ENCODE measurements around the gene PNPLA2.

Gene PNPLA2

GRCh38 chr11:786235-787083 lies 32.3 kb upstream of the PNPLA2 start:
- no peak for DNase-seq

DNA sequence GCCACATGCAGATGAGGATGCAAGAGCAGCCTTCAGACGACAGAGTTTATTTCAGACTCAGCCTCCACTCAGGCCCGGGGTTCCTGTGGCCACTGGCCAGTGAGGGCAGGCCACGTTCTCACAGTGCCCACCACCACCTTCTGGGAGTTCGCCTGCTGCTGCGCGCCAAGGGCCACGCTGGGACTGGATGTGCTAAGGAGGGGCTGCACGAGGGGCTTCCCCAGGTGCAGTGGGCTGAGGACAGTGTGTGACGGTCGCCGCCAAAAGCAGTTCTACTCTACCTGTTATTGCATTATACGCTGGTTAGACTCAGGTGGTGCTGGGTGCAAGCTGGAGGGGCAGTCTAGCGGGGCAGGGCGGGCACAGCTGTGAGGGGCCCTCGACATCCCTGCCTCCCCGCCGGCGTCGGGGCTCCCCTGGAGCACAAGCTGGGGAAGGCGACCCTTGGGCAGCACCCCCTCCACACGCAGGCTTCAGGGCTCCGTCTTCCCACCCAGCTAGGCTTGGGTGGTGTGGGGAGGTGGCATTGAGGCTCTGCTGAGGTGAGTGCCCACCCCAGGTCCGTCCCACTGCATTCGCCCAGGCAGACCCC lies 31.5 kb upstream of the PNPLA2 start:
- DNase-seq = no peak

DNA sequence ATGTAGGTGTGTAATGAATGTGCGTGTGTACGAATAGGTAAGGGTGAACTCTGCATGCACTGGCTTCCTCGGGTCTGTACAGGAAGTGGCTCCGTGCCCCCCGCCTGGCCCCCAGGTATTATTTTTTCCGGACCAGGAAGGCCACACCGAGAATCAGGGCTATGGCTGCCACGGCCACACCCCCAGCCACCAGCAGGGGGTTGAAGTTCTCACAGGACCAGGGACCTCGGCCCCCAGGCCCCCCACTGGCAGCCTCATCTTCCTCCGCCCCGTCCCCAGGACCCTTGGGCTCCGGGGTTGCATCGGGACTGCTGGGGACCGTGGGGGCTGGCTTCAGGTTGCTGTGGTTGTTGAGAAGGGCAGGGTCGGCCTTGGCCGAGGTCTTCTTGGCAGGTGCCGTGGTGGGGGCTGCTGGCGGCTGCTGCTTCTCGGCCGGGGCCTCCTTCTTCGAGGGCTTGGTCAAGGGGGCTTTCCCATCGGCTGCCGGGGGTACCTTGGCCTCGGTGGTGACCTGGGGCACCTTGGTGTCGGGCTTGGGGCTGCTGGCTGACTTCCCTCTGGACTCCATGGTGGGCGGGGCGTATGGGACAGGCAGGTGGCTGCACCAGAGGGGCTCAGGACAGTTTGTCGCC lies 30.6 kb upstream of the PNPLA2 start:
- DNase-seq = no peak

DNA sequence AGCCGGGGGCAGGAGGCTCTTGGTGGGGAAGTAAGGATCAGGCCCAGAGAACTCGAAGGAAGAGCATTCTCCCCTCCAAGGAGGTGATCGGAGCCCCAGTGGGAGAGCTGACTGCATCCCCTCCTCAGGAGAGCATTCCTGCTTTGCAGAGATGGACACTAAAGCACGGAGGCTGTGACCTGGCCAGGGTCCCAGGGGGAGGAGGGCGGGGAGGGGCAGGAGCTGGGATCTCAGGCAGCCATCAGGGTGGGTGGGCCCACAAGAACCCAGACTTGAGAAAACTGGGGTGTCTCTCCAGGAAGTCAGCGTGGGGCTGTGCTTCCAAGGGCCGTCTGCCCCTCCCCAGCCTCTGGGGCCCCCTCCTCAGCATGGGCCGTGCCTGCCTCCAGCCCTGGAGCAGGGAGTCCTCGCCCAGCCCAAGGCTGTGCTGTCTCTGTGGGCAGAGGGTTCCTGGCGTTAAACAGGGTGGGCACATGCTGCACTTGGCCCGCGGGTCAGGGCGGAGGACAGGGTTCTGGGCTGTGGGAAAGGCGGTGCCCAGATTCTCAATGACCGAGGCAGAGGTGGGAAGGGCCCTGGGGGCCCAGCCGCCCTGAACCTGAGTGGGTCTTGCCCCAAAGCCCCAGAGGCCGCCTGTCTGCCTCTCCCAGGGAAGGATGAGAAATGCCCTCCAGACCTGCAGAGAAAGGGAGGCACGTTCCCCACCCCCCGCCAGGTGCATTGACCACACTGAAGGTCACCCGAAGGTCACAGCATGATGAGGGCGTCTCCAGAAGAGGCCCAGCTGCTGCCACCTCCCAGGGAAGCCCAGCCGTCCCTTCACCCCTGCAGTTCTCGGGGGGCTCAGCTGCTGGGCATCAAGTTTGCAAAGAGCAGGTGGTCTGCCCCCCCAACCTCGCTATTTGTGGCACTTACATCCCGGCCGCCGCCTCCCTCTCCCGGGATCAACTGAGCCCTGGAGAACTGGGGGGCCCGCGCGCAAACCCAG lies 29.5 kb upstream of the PNPLA2 start:
- no peak for DNase-seq

DNA sequence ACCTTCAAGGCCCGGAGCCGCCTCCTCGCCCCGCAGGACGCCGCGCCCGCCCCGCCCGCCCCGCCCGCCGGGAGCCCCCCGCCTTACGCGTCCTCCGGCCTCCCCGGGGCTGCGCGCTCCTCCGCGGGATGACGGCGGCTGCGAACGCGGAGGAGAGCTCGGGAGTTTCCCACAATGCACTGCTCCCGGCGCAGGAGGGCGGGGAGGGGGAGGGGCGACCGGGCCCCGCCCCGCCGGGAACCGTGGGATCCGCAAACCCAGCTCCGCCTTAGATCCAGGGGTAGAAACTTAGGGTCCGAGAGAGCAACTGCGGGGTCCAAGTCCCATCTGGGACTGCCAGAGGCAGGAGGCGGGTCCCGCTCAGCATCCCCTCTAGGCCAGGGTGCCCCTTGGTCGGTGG lies 28.8 kb upstream of the PNPLA2 start, which contains the start of gene CEND1:
TSS of gene CEND1 (minus strand) at position 148 of the 400 bp plus-strand sequence. CDS start 1,514 bp downstream, outside the sequence.
- DNase-seq = no peak

GRCh38 chr11:790721-791564 lies 27.8 kb upstream of the PNPLA2 start:
- DNase-seq = no peak

GRCh38 chr11:791658-792534 lies 26.8 kb upstream of the PNPLA2 start:
- no peak for DNase-seq

DNA sequence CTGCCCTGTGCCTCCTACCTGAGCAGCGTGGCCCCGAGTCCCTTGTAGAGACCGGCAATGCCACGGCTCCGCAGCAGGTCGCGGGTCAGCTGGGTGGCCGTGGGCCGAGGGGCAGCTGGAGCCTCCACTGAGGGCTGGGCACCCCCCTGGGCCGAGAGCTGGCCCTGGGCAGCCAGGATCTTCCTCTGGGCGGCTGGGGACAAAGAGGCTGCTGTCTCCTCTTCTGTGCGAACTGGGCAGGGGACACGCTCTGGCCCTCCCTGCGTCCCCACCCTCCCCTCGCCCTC lies 26.2 kb upstream of the PNPLA2 start:
- no peak for DNase-seq

DNA sequence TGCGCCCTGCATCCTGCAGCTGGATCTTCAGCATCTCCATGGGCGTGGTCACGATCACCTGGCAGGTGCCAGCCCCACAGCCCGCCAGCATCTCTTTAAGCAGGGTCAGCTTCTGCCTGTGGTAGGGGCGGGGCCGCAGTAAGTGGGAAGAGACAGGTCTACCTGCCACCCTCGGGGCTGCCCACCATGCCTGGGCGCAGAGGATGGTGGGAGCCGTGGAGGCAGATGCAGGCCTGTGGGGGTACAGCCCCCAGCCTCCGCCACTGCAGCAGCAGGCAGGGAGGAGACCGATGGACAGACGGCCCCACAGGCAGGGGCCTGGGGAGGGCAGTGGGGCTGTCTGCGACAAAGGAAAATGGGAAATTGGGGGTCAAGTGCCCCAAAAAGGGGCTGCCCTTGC lies 25.8 kb upstream of the PNPLA2 start:
- DNase-seq = no peak

DNA sequence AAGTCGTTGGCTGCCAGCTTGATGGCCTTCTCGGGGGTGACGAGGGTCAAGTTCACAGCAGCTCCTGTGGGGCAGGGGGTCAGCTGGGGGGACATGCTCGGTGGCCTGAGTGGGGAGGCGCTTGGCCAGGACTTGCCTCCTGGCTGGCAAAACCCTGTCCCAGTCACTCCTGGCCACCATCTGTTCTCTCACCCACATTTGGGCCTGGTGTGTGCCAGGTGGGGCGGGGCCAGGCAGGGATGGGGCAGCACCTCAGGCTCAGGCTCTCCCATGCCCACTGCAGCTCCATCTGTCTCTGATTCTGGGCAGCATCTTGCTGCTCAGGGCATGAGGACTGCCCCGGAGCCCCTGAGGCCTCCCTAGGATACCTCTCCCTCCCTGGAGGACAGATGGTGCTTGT lies 25.2 kb upstream of the PNPLA2 start:
- no peak for DNase-seq

DNA sequence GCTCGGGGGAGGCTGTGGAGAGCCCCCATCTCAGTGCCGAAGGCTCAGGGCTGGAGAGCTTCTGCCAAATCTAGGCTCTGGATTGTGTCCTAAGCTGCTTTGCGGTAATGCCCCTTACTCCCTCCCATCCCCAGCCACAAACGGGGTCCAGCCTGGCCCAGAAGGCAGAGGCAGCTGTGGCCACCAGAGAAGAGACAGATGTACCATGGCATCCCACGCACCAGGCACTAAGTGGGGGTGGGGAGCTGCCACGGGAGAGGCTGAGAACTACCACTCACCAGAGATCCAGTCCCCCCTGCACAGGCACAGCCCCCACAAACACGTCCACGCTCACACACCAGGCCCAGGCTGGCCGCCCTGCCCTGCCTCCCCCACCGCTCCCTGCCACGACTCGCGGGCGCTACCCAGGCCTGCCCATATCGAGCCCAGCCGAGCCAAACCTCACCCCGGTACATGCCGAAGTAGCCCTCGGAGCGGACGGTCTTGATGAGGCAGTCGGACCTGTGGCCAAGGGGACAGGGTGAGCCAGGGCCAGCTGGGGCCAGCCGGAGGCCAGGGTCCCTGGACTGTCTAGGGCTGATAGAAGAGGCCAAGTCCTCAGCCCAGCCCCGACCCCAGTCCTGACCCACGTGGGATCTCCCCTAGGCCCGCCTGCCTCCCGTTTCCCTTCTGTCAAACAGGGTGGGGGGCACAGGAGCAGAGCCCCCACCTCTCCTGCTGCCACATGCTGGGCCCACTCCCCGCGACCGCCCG lies 24.5 kb upstream of the PNPLA2 start:
- no peak for DNase-seq

DNA sequence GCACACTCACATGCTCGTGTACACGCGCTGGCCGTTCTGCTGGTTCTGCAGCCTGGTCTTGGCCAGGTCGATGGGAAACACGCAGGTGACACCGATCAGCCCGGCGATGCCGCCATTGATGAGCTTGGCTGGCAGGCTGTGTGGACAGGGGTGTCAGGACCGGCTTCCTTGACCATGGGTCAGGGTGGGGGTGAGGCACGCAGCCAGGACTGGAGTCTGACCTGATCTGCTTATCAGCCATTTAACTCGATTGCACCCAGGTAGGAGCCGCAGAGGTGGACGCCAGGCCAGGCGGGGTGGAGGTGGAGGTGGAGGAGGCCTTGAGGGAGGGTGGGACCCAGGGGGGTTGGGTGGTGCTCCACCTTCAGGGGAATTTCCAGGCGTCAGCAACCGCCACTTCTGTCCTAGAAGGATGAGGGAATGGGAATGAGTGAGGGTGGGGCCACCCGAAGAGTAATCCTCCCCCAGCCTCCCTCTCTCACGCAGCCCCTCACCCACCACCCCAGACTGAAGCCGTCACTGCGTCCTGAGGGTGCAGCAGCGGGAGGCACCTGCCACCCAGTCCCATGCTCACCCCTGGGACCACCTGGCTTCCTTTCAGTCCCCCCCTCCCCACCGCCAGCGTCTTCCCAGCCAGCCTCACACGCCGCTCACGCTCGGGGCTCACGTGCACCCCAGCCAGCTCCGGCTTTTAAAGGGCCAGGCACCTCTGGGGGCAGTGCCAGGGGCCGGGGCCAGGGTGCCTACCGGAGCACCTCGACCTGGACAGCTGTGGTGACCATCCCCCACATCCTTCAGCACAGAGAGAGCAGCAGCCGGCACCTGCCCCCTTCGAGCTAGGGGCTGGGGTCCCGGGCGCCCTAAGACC lies 23.7 kb upstream of the PNPLA2 start:
- no peak for DNase-seq

DNA sequence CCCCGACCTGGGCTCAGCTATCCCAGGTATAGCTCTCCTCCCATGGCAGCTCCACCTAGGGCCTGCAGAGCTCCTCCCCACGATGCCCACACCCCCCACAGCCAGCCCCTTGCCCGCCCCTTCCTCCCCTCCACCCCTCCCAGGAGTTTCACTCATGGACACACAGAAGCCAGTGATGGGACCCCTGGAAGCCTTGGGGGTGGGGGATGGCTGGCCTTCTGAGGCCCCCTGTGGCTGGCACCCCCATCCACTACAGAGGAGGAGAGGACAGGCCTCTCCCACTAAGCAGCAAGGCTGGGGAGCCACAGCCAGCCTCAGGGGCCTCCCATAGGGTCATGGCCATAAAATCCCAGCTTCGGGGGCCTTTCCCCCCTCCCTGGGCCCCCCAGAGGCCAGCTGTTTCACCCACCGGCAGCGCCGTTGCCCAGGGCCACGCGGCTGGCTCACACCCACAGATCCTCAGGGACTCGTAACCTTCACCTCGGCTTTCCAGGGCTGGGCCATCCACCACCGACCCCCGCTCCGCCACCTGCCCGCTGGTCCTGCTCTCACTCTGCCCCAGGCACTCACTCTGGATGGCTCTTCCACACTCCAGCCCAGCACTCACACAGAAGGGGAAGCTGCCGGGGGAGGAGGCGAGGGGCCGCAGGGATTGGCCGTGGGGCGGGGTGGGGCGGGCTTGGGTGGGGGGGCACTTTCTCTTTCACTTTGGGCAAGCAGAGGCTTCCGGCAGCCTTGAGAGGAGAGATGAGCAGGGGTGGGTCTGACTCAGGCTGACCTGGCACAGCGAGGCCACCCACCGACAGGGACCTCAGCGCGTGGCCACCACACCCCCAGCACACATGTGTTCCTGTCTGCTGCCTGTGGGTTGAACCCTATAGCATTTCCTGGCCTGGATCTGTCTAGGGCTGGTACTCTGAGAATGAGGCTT lies 22.8 kb upstream of the PNPLA2 start:
- DNase-seq = peak; percentile 59

DNA sequence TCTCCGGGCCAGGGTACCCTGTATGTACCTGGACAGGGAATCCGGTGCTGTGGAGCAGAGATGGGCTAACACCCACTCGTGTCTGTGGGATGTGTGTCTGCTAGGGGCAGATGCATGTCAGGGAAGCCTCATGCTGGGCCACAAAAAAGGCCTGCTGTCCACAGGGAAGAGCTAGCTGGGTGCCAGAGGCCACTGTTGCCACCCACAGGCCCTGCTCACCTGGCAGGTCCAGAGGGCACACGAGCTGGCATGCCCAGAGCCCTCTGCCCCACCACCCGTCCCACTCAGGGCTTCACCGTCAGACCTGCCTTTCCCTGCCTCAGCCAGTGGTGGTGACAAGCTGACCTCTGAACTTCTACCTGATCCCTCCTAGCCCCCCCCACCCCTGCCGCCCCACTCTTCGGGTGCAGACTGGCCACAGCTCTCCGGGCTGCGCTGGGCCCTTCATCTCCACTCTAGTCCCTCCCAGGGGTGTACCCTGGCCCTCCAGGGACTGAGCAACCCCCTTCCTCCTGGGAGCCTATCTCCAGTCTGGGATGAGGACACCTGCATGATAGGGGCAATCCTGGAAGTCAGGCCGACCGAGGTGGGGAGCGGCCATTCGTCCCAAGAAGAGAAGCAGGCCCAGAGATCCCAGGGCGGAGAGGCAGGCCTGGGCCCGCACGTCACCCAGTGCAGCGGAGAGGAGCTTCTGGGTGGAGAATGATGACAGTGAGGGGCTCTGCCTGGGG lies 22.0 kb upstream of the PNPLA2 start:
- DNase-seq = no peak

GRCh38 chr11:797296-798092 lies 21.2 kb upstream of the PNPLA2 start:
- peak; percentile 63 for DNase-seq

DNA sequence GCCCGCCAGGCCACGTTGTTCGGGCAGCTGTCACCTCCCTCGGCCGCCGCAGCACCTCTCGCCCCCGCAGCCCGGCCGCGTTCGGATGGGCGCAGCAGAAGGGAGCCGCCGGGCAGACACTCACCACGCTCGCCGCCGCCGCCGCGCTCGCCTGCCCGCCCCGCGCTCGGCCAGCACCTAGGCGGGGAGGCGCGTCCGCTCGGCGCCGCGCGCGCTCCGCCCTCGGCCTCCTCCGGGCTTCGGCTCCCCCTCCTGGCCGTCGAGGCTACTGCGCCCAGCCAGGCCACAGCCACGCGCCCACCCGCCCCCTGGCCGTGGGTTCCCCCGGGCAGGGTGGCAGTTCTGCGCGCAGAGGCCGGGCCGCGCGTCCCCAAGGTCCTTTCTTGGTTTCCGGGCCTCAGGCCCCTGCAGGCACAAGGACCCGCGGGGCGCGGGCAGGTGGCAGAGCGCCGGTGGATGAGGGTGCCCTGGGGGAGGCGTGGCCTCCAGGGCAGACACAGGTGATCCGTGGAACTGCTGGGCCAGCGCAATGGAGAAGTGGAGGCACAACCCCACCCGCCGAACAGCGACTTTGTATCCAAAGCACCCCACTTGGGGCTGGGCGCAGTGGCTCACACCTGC lies 20.5 kb upstream of the PNPLA2 start, which contains the start of gene SLC25A22:
TSS of gene SLC25A22 (minus strand) at position 189 of the 621 bp plus-strand sequence. CDS start 3,275 bp downstream, outside the sequence.
- DNase-seq = peak; percentile 71

Data from activated gamma-delta T cell (primary cell).